GM12873 (cell line): ENCODE data around the gene NFE2.

ENCODE experiments used
- CTCF ChIP-seq: IDR thresholded peaks from 2 replicates; pipeline ENCODE4 v1.5.1; 2012; ENCODE audit warnings: low read depth, mild to moderate bottlenecking, moderate library complexity, low read length, control low read depth; ENCODE audit not compliant: insufficient read depth; ENCODE audit errors: missing control alignments

Gene NFE2

GRCh38 chr12:54257332-54257731 is 43.5 kb downstream of the NFE2 start:
- TF ChIP-seq CTCF: no peak

GRCh38 chr12:54253240-54253639 is 47.6 kb downstream of the NFE2 start:
- no peak for TF ChIP-seq CTCF

GRCh38 chr12:54251667-54252284 is 49.0 kb downstream of the NFE2 start:
- peak; percentile 57 for TF ChIP-seq CTCF

GRCh38 chr12:54249489-54249888 is 51.3 kb downstream of the NFE2 start:
- TF ChIP-seq CTCF: no peak

- no peak for TF ChIP-seq CTCF
These were observed 54.7 kb downstream of the NFE2 start for GRCh38 chr12:54246011-54246641.
